Mesenchymal stem cell (in vitro differentiated cells and primary cell): ENCODE measurements around the gene SH3RF1.

Experiments
- DNase-seq: peaks from one replicate; pipeline ENCODE4 v3.0.0-alpha.2; 2013
- H2AFZ ChIP-seq: one replicate; pipeline ENCODE4 v1.6.1; 2013; ENCODE audit warnings: low read depth, mild to moderate bottlenecking, control low read depth, inconsistent platforms, low read length, moderate library complexity
- H2AK5ac ChIP-seq: 2 replicates; pipeline ENCODE4 v1.6.1; 2013; ENCODE audit warnings: low read length, moderate library complexity, mild to moderate bottlenecking, inconsistent platforms; ENCODE audit not compliant: severe bottlenecking
- H2BK120ac ChIP-seq: one replicate; pipeline ENCODE4 v1.6.1; 2013; ENCODE audit warnings: low read depth, mild to moderate bottlenecking, inconsistent platforms, low read length, moderate library complexity
- H2BK12ac ChIP-seq, 2 experiments: one replicate each; pipeline ENCODE4 v1.6.1; 2013; ENCODE audit warnings: inconsistent platforms in 2 of 2, low read length in 2 of 2, mild to moderate bottlenecking in 2 of 2, moderate library complexity in 2 of 2, control low read depth in 1 of 2
- H2BK15ac ChIP-seq: one replicate; pipeline ENCODE4 v1.6.1; 2013; ENCODE audit warnings: mild to moderate bottlenecking, low read depth, inconsistent platforms; ENCODE audit not compliant: poor library complexity, severe bottlenecking
- H2BK5ac ChIP-seq: 2 replicates; pipeline ENCODE4 v1.6.1; 2013; ENCODE audit warnings: low read depth, mild to moderate bottlenecking, low read length, control low read depth, inconsistent platforms; ENCODE audit not compliant: poor library complexity, severe bottlenecking
- H3K14ac ChIP-seq, 2 experiments: one replicate each; pipeline ENCODE4 v1.6.1; 2013; ENCODE audit warnings: inconsistent platforms in 2 of 2, low read length in 2 of 2, control low read depth in 1 of 2, mild to moderate bottlenecking in 1 of 2, moderate library complexity in 1 of 2
- H3K18ac ChIP-seq, 2 experiments: one replicate each; pipeline ENCODE4 v1.6.1; 2013; ENCODE audit warnings: inconsistent platforms in 2 of 2, low read length in 2 of 2, control low read depth in 1 of 2, low read depth in 1 of 2, mild to moderate bottlenecking in 1 of 2
- H3K23ac ChIP-seq, 2 experiments: one replicate each; pipeline ENCODE4 v1.6.1; 2013; ENCODE audit warnings: inconsistent platforms in 2 of 2, low read length in 2 of 2, mild to moderate bottlenecking in 2 of 2, moderate library complexity in 2 of 2, control low read depth in 1 of 2
- H3K27ac ChIP-seq: 2 replicates; pipeline ENCODE4 v1.5.1; 2013; ENCODE audit warnings: mild to moderate bottlenecking, moderate library complexity, low read length, control low read depth, inconsistent platforms; ENCODE audit not compliant: poor library complexity, severe bottlenecking
- H3K27me3 ChIP-seq, 2 experiments: 2 replicates each; pipeline versions ENCODE4 v1.6.1 to v1.7.0; 2013; ENCODE audit warnings: low read length in 2 of 2, mild to moderate bottlenecking in 2 of 2, moderate library complexity in 2 of 2, control low read depth in 1 of 2, inconsistent platforms in 1 of 2; ENCODE audit not compliant: control insufficient read depth in 1 of 2, insufficient read depth in 1 of 2
- H3K36me3 ChIP-seq, 2 experiments: 2 replicates each; pipeline versions ENCODE4 v1.6.1 to v1.7.0; 2013; ENCODE audit warnings: low read length in 2 of 2, control low read depth in 1 of 2, inconsistent platforms in 1 of 2, low read depth in 1 of 2, mild to moderate bottlenecking in 1 of 2; ENCODE audit not compliant: insufficient read depth in 2 of 2, control insufficient read depth in 1 of 2
- H3K4ac ChIP-seq, 2 experiments: one replicate each; pipeline ENCODE4 v1.6.1; 2013; ENCODE audit warnings: inconsistent platforms in 2 of 2, low read length in 2 of 2, mild to moderate bottlenecking in 2 of 2, moderate library complexity in 2 of 2, control low read depth in 1 of 2, low read depth in 1 of 2
- H3K4me1 ChIP-seq: 2 replicates; pipeline ENCODE4 v1.6.1; 2013; ENCODE audit warnings: low read depth, low read length, control low read depth; ENCODE audit not compliant: control insufficient read depth, insufficient read depth
- H3K4me2 ChIP-seq: 2 replicates; pipeline ENCODE4 v1.6.1; 2013; ENCODE audit warnings: low read length, mild to moderate bottlenecking, inconsistent platforms; ENCODE audit not compliant: poor library complexity, severe bottlenecking
- H3K4me3 ChIP-seq, 2 experiments: 2 replicates each; pipeline versions ENCODE4 v1.5.1 to v1.7.0; 2013; ENCODE audit warnings: low read length in 2 of 2, mild to moderate bottlenecking in 2 of 2, control low read depth in 1 of 2, low read depth in 1 of 2; ENCODE audit not compliant: insufficient read depth in 1 of 2
- H3K79me1 ChIP-seq: replicated peaks from 2 replicates; pipeline ENCODE4 v1.6.1; 2013; ENCODE audit warnings: mild to moderate bottlenecking, control low read depth, low read length, inconsistent platforms; ENCODE audit not compliant: poor library complexity, severe bottlenecking
- H3K9ac ChIP-seq: 2 replicates; pipeline ENCODE4 v1.7.0; 2013; ENCODE audit warnings: mild to moderate bottlenecking, low read length, moderate library complexity
- H3K9me3 ChIP-seq: 2 replicates; pipeline ENCODE4 v1.7.0; 2013; ENCODE audit warnings: mild to moderate bottlenecking, low read length; ENCODE audit not compliant: control insufficient read depth
- H4K8ac ChIP-seq: one replicate; pipeline ENCODE4 v1.6.1; 2013; ENCODE audit warnings: inconsistent platforms, mild to moderate bottlenecking, low read length, moderate library complexity
- H4K91ac ChIP-seq: one replicate; pipeline ENCODE4 v1.6.1; 2013; ENCODE audit warnings: mild to moderate bottlenecking, low read length, inconsistent platforms
- WGBS: methylation state at CpG from one replicate; pipeline ENCODE4 v1.1.7; 2013; ENCODE audit warnings: mixed read lengths; 5-methylcytosine and 5-hydroxymethylcytosine counted together

Gene SH3RF1

GRCh38 chr4:169163947-169164668 lies 106.6 kb downstream of the SH3RF1 start:
- Histone ChIP-seq H3K18ac (no peak overlapping the region), H4K8ac (no peak overlapping the region), H2BK15ac (no peak overlapping the region), H2AK5ac (peak overlapping the region; percentile 71), H3K4me3 (no peak overlapping the region), H3K4ac (no peak overlapping the region), H2BK120ac (no peak overlapping the region), H3K14ac (no peak overlapping the region), H3K9me3 (no peaks in the 10 kb centered on the region), H2AFZ (no peak overlapping the region), H3K9ac (no peak overlapping the region), H2BK12ac (no peak overlapping the region), H3K27ac (peak overlapping the region; percentile 45), H3K4me1 (peaks cover 7% of the 10 kb centered on the region), H3K23ac (no peak overlapping the region), H3K4me2 (no peak overlapping the region), H2BK5ac (no peak overlapping the region), H3K79me1 (peaks cover 9% of the 10 kb centered on the region), H3K36me3 (no peaks in the 10 kb centered on the region), H3K27me3 (no peaks in the 10 kb centered on the region), H4K91ac (no peak overlapping the region)
- no peak for DNase-seq

GRCh38 chr4:169163495-169163894 lies 107.3 kb downstream of the SH3RF1 start:
- H3K4me2 ChIP-seq: no peak overlapping the region
- H3K14ac ChIP-seq: no peak overlapping the region
- H3K18ac ChIP-seq: no peak overlapping the region
- no peaks in the 10 kb centered on the region for H3K27me3 ChIP-seq
- no peak overlapping the region for H2AFZ ChIP-seq
- H2BK5ac ChIP-seq: no peak overlapping the region
- H2BK120ac ChIP-seq: no peak overlapping the region
- no peaks in the 10 kb centered on the region for H3K36me3 ChIP-seq
- H3K9ac ChIP-seq: no peak overlapping the region
- no peaks in the 10 kb centered on the region for H3K9me3 ChIP-seq
- H2BK12ac ChIP-seq: no peak overlapping the region
- no peak overlapping the region for H4K8ac ChIP-seq
- no peak for DNase-seq
- H2AK5ac ChIP-seq: peak overlapping the region; percentile 61
- peaks cover 9% of the 10 kb centered on the region for H3K4me1 ChIP-seq
- H3K4ac ChIP-seq: no peak overlapping the region
- WGBS: 70% methylated on average over 2 of the region's 4 CpGs
- H4K91ac ChIP-seq: no peak overlapping the region
- peaks cover 9% of the 10 kb centered on the region for H3K79me1 ChIP-seq
- H2BK15ac ChIP-seq: no peak overlapping the region
- no peak overlapping the region for H3K27ac ChIP-seq
- no peak overlapping the region for H3K4me3 ChIP-seq
- no peak overlapping the region for H3K23ac ChIP-seq

- Histone ChIP-seq H3K4me2 (no peak overlapping the region), H3K4me1 (peaks cover 9% of the 10 kb centered on the region), H3K27me3 (no peaks in the 10 kb centered on the region), H3K9me3 (no peaks in the 10 kb centered on the region), H3K23ac (no peak overlapping the region), H3K4ac (no peak overlapping the region), H2BK15ac (no peak overlapping the region), H2BK120ac (no peak overlapping the region), H4K8ac (no peak overlapping the region), H3K18ac (no peak overlapping the region), H3K14ac (no peak overlapping the region), H2BK12ac (peak overlapping the region in 1 of 2 experiments; percentile 72), H4K91ac (no peak overlapping the region), H3K27ac (peak overlapping the region; percentile 90), H2BK5ac (peak overlapping the region; percentile 71), H3K9ac (peak overlapping the region; percentile 47), H2AK5ac (peak overlapping the region; percentile 17), H3K79me1 (peaks cover 11% of the 10 kb centered on the region), H2AFZ (no peak overlapping the region), H3K4me3 (peak overlapping the region in 1 of 2 experiments; percentile 45), H3K36me3 (peaks cover 0 to 10% of the 10 kb centered on the region in 2 experiments)
- DNase-seq: peak; percentile 24
- 67% methylated on average over 3 of the region's 3 CpGs for WGBS
These were observed 109.9 kb downstream of the SH3RF1 start for GRCh38 chr4:169160825-169161224.

GRCh38 chr4:169159624-169160171 lies 111.1 kb downstream of the SH3RF1 start:
- WGBS: 60% methylated on average over 2 of the region's 3 CpGs
- no peak overlapping the region for H3K14ac ChIP-seq

More at GRCh38 chr4:169159624-169160171, 111.1 kb downstream of the SH3RF1 start:
- Histone ChIP-seq H3K9ac (no peak overlapping the region), H4K91ac (no peak overlapping the region), H2AFZ (no peak overlapping the region), H3K27ac (peak overlapping the region; percentile 92), H3K4me1 (peaks cover 3% of the 10 kb centered on the region), H3K27me3 (no peaks in the 10 kb centered on the region), H2BK15ac (no peak overlapping the region), H3K4me2 (no peak overlapping the region), H3K36me3 (peaks cover 0 to 21% of the 10 kb centered on the region in 2 experiments), H3K79me1 (peaks cover 8% of the 10 kb centered on the region), H3K9me3 (no peaks in the 10 kb centered on the region), H2BK5ac (no peak overlapping the region), H2BK120ac (no peak overlapping the region), H4K8ac (peak overlapping the region; percentile 27), H3K4me3 (peak overlapping the region in 1 of 2 experiments; percentile 45), H2BK12ac (peak overlapping the region in 1 of 2 experiments; percentile 21), H3K23ac (no peak overlapping the region), H3K4ac (no peak overlapping the region), H2AK5ac (peak overlapping the region; percentile 68), H3K18ac (no peak overlapping the region)
- DNase-seq: peak; percentile 28
